HCT116 (cell line): ENCODE measurements around the gene KIFC1. TPM values are rescaled to one million over a fixed set of nuclear protein-coding genes. Genes with fewer than 3 reads are reported as not detected.

ENCODE experiments used
- ATAC-seq: fragments of 200-7000 bp; cut with Tn5 transposase; 2 replicates; pipeline ENCODE4 v1.9.1; 2020; ENCODE audit warnings: mild to moderate bottlenecking, moderate library complexity
- BruUV-seq: library from RNA; stranded (reverse); fragments of 400-500 nt; replicated peaks from 2 replicates; lab custom pipeline; 2021; lab: Mats Ljungman, UMichigan
- CTCF ChIA-PET: fragments of 300-600 bp; sonication (Branson Sonifier 250); formaldehyde crosslinking; loops from one replicate; lab custom pipeline; 2021; ENCODE audit warnings: antibody characterized with exemption; lab: Charles Lee
- POLR2A ChIA-PET: fragments of 300-600, 350-600 bp; sonication (Branson Sonifier 250); formaldehyde crosslinking; loops from one replicate; lab custom pipeline; 2021; ENCODE audit warnings: antibody characterized with exemption; lab: Charles Lee
- RAD21 ChIA-PET, 2 experiments: fragments of 300-600 bp; sonication (Branson Sonifier 250); formaldehyde crosslinking; loops; one replicate each; lab custom pipeline; 2023; ENCODE audit warnings: low total read pairs in 2 of 2; ENCODE audit not compliant: uncharacterized antibody in 2 of 2, unreplicated experiment in 2 of 2, low non-redundant PET in 1 of 2; lab: Charles Lee
- DNase-seq: peaks from one replicate; pipeline ENCODE4 v3.0.0-alpha.2; 2010; ENCODE audit warnings: low read depth, low spot score
- H2AFZ ChIP-seq: fragments of 200-600 bp; shearing (Covaris generic), sonication (generic); 2 replicates; pipeline ENCODE4 v1.6.1; 2017; ENCODE audit warnings: low read depth, mixed run types, mixed read lengths, antibody characterized with exemption, low read length; ENCODE audit not compliant: poor library complexity, severe bottlenecking
- H3K27ac ChIP-seq: 2 replicates; pipeline ENCODE4 v1.5.1; 2012; ENCODE audit warnings: low read depth, low read length
- H3K27me3 ChIP-seq: fragments of 200-600 bp; sonication (generic); 2 replicates; pipeline ENCODE4 v1.6.1; 2016; ENCODE audit warnings: mixed run types, low read length, mixed read lengths; ENCODE audit not compliant: insufficient read depth
- H3K36me3 ChIP-seq, 2 experiments: fragments of 200-500 bp in 1 of 2; fragments of 200-600 bp in 1 of 2; sonication (Bioruptor generic) in 1 of 2; sonication (generic) in 1 of 2; 2 replicates each; pipeline versions ENCODE4 v1.5.1 to v1.6.1; 2014 to 2016; ENCODE audit warnings: low read length in 2 of 2, inconsistent platforms in 1 of 2, mixed read lengths in 1 of 2, mixed run types in 1 of 2; ENCODE audit not compliant: insufficient read depth in 2 of 2, control insufficient read depth in 1 of 2
- H3K4me1 ChIP-seq, 2 experiments: fragments of 200-600 bp in 1 of 2; sonication (generic) in 1 of 2; 2 replicates each; pipeline versions ENCODE4 v1.5.1 to v1.6.1; 2012 to 2017; ENCODE audit warnings: low read length in 2 of 2, inconsistent platforms in 1 of 2, mild to moderate bottlenecking in 1 of 2, mixed read lengths in 1 of 2, mixed run types in 1 of 2, moderate library complexity in 1 of 2; ENCODE audit not compliant: insufficient read depth in 2 of 2, control insufficient read depth in 1 of 2
- H3K4me2 ChIP-seq: fragments of 200-600 bp; sonication (generic); 2 replicates; pipeline ENCODE4 v1.6.1; 2017; ENCODE audit warnings: mixed run types, low read length, mixed read lengths
- H3K4me3 ChIP-seq, 2 experiments: fragments of 200-600 bp in 1 of 2; sonication (generic) in 1 of 2; replicated peaks in 1 of 2; 2 replicates each; pipeline ENCODE4 v1.5.1; 2011 to 2016; ENCODE audit warnings: low read length in 2 of 2, control low read depth in 1 of 2, low read depth in 1 of 2, mild to moderate bottlenecking in 1 of 2, mixed read lengths in 1 of 2, mixed run types in 1 of 2
- H3K79me2 ChIP-seq: fragments of 200-600 bp; sonication (generic); 2 replicates; pipeline ENCODE4 v1.6.1; 2017; ENCODE audit warnings: mild to moderate bottlenecking, mixed run types, low read length, moderate library complexity, mixed read lengths; ENCODE audit not compliant: insufficient read depth
- H3K9ac ChIP-seq: fragments of 200-600 bp; sonication (generic); 2 replicates; pipeline ENCODE4 v1.6.1; 2016; ENCODE audit warnings: low read length, mixed read lengths
- H3K9me2 ChIP-seq: fragments of 200-600 bp; sonication (generic), shearing (Covaris generic); 2 replicates; pipeline ENCODE4 v1.6.1; 2017; ENCODE audit warnings: mixed run types, mild to moderate bottlenecking, moderate library complexity; ENCODE audit not compliant: insufficient read depth
- H3K9me3 ChIP-seq, 2 experiments: fragments of 200-500 bp in 1 of 2; fragments of 200-600 bp in 1 of 2; sonication (Bioruptor generic) in 1 of 2; sonication (generic) in 1 of 2; 2 replicates each; pipeline ENCODE4 v1.6.1; 2014 to 2017; ENCODE audit warnings: low read length in 2 of 2, mixed read lengths in 2 of 2, inconsistent platforms in 1 of 2, low read depth in 1 of 2, mild to moderate bottlenecking in 1 of 2, mixed run types in 1 of 2, moderate library complexity in 1 of 2; ENCODE audit not compliant: control insufficient read depth in 1 of 2, insufficient read depth in 1 of 2
- H4K20me1 ChIP-seq: fragments of 200-600 bp; sonication (generic), shearing (Covaris generic); 2 replicates; pipeline ENCODE4 v1.6.1; 2017; ENCODE audit warnings: mixed run types, mild to moderate bottlenecking, moderate library complexity; ENCODE audit not compliant: insufficient read depth
- CBX3 ChIP-seq: IDR thresholded peaks from 2 replicates; pipeline ENCODE4 v1.6.1; 2012; ENCODE audit warnings: low read depth
- EGR1 ChIP-seq: IDR thresholded peaks from 2 replicates; pipeline ENCODE4 v1.6.1; 2012; ENCODE audit warnings: low read depth
- ELF1 ChIP-seq: IDR thresholded peaks from 2 replicates; pipeline ENCODE4 v1.6.1; 2012; ENCODE audit warnings: low read depth, borderline replicate concordance
- EZH2phosphoT487 ChIP-seq: fragments of 200-600 bp; IDR thresholded peaks from 2 replicates; pipeline ENCODE4 v1.6.1; 2018; ENCODE audit warnings: antibody characterized with exemption, borderline replicate concordance
- RAD21 ChIP-seq: IDR thresholded peaks from 2 replicates; pipeline ENCODE4 v1.6.1; 2012; ENCODE audit warnings: low read depth, mild to moderate bottlenecking
- SRF ChIP-seq: IDR thresholded peaks from 2 replicates; pipeline ENCODE4 v1.6.1; 2012; ENCODE audit warnings: low read depth
- TCF7L2 ChIP-seq: IDR thresholded peaks from 2 replicates; pipeline ENCODE4 v1.7.0; 2011; ENCODE audit warnings: borderline replicate concordance, inconsistent platforms; ENCODE audit not compliant: insufficient read depth, insufficient read length; ENCODE audit errors: extremely low read depth
- YY1 ChIP-seq: IDR thresholded peaks from 2 replicates; pipeline ENCODE4 v1.6.1; 2011; ENCODE audit warnings: low read length, low read depth, moderate library complexity, mild to moderate bottlenecking; ENCODE audit not compliant: insufficient replicate concordance; ENCODE audit errors: extremely low read depth
- ZFX ChIP-seq: fragments of 450-650 bp; IDR thresholded peaks from 2 replicates; pipeline ENCODE4 v1.6.1; 2017
- intact Hi-C: fragments of 100-400 bp; cut with micrococcal nuclease; formaldehyde crosslinking; loops from 2 replicates; pipeline ENCODE4 v1.10.0; 2022
- total RNA-seq: library from RNA; stranded (reverse); gene quantifications from one replicate; pipeline ENCODE4 v1.2.1, GENCODE V29; 2021; ENCODE audit not compliant: unreplicated experiment
- TF ChIP-seq, protein P1 (sequence below), 3 experiments: fragments of 200-600 bp in 1 of 3; sonication (generic) in 1 of 3; IDR thresholded peaks in 2 of 3; conservative IDR thresholded peaks in 1 of 3; 2 replicates each; pipeline ENCODE4 v1.5.1; 2012 to 2017; ENCODE audit warnings: low read depth in 2 of 3, low read length in 2 of 3, antibody characterized with exemption in 1 of 3, borderline replicate concordance in 1 of 3, control low read depth in 1 of 3, mild to moderate bottlenecking in 1 of 3, mixed read lengths in 1 of 3, mixed run types in 1 of 3, moderate library complexity in 1 of 3; ENCODE audit not compliant: insufficient read depth in 1 of 3
- TF ChIP-seq, protein P2 (sequence below): IDR thresholded peaks from 2 replicates; pipeline ENCODE4 v1.6.1; 2012; ENCODE audit warnings: low read depth

The KIFC1 gene
- total RNA-seq, 1 experiment from 2014 or later = 84.7 TPM

DNA sequence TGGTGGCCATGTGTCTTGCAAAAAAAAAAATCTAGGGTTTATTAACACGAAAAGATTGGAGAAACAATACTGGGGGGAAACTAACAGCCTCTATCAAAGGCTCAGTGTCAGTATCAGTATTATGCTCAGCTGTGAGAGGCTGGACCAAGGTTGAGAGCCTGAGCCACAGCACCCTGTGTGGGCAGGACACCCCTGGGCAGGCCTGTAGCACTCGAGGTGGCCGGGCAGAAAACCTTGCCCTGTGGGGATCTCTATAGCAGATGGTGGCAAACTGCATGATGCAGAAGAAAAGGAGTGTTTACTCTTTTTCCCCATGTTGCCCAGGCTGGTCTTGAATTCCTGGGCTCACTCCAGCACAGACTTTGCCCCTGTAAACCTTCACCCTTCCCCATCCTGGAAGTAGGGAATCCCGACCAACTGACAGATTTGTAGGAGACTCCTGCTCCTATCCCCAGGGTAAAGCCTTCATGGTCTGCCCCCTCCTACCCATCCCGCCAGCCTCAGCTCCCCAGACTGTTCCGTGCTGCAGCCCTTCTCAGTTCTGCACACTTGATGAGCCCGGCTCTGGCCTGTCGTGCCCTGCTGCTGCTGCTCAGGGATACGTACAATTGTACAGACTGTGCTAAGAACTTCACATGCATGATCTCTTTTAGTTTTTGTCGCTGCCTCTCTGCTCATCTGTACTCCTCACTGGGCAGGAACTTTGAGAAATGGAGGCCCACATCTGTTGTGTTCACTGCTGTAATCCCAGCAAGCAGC is 8.0 kb upstream of the KIFC1 start:
- Histone ChIP-seq H3K9me2 (no peaks in the 10 kb centered on the region), H3K9me3 (no peaks in the 10 kb centered on the region), H4K20me1 (no peaks in the 10 kb centered on the region), H3K4me3 (no peak overlapping the region), H2AFZ (no peak overlapping the region), H3K27ac (no peak overlapping the region), H3K4me2 (no peak overlapping the region), H3K9ac (no peak overlapping the region), H3K79me2 (no peaks in the 10 kb centered on the region), H3K27me3 (no peaks in the 10 kb centered on the region), H3K4me1 (peaks cover 0 to 8% of the 10 kb centered on the region in 2 experiments; a peak in 3 of 4 replicates), H3K36me3 (no peaks in the 10 kb centered on the region)
- ChIA-PET CTCF (no interaction called here), RAD21 (no interaction called here), POLR2A (no interaction called here)
- DNase-seq (no peak), ATAC-seq (no peak)
- no peak for TF ChIP-seq SRF
- TF ChIP-seq, protein P1, sequence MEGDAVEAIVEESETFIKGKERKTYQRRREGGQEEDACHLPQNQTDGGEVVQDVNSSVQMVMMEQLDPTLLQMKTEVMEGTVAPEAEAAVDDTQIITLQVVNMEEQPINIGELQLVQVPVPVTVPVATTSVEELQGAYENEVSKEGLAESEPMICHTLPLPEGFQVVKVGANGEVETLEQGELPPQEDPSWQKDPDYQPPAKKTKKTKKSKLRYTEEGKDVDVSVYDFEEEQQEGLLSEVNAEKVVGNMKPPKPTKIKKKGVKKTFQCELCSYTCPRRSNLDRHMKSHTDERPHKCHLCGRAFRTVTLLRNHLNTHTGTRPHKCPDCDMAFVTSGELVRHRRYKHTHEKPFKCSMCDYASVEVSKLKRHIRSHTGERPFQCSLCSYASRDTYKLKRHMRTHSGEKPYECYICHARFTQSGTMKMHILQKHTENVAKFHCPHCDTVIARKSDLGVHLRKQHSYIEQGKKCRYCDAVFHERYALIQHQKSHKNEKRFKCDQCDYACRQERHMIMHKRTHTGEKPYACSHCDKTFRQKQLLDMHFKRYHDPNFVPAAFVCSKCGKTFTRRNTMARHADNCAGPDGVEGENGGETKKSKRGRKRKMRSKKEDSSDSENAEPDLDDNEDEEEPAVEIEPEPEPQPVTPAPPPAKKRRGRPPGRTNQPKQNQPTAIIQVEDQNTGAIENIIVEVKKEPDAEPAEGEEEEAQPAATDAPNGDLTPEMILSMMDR (IDR thresholded peaks at IDR 0.05 in 2 of 3, conservative IDR thresholded peaks at IDR 0.05 in 1 of 3; ENCODE audit: borderline replicate concordance in 1 of 3, insufficient read depth in 1 of 3, low read depth in 2 of 3, low read length in 2 of 3) = no peak
- TF ChIP-seq RAD21 = no peak
- TF ChIP-seq CBX3 = no peak
- no peak for TF ChIP-seq YY1
- no peak for TF ChIP-seq ELF1
- no peak for TF ChIP-seq EGR1
- TF ChIP-seq, protein P2, sequence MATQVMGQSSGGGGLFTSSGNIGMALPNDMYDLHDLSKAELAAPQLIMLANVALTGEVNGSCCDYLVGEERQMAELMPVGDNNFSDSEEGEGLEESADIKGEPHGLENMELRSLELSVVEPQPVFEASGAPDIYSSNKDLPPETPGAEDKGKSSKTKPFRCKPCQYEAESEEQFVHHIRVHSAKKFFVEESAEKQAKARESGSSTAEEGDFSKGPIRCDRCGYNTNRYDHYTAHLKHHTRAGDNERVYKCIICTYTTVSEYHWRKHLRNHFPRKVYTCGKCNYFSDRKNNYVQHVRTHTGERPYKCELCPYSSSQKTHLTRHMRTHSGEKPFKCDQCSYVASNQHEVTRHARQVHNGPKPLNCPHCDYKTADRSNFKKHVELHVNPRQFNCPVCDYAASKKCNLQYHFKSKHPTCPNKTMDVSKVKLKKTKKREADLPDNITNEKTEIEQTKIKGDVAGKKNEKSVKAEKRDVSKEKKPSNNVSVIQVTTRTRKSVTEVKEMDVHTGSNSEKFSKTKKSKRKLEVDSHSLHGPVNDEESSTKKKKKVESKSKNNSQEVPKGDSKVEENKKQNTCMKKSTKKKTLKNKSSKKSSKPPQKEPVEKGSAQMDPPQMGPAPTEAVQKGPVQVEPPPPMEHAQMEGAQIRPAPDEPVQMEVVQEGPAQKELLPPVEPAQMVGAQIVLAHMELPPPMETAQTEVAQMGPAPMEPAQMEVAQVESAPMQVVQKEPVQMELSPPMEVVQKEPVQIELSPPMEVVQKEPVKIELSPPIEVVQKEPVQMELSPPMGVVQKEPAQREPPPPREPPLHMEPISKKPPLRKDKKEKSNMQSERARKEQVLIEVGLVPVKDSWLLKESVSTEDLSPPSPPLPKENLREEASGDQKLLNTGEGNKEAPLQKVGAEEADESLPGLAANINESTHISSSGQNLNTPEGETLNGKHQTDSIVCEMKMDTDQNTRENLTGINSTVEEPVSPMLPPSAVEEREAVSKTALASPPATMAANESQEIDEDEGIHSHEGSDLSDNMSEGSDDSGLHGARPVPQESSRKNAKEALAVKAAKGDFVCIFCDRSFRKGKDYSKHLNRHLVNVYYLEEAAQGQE = no peak
- TF ChIP-seq TCF7L2 = no peak
- TF ChIP-seq EZH2phosphoT487 = no peak
- no peak for TF ChIP-seq ZFX
- BruUV-seq = no TSS peak
- intact Hi-C loops = no loop called here
